Lower leg skin (tissue), 4 donors: ENCODE results near the gene MFSD12. TPM values are rescaled to one million over a fixed set of nuclear protein-coding genes. Genes with fewer than 3 reads are reported as not detected.

Source experiments
- DNase-seq, 2 donors: peaks; one replicate each; pipeline ENCODE4 v3.0.0-alpha.2; 2019; ENCODE audit warnings: low spot score in 2 of 2
- H3K4me3 ChIP-seq: fragments of 200-600 bp; sonication (generic); 2 replicates; pipeline ENCODE4 v1.5.1; 2017; ENCODE audit warnings: mild to moderate bottlenecking, low read depth; ENCODE audit not compliant: poor library complexity, severe bottlenecking
- POLR2A ChIP-seq, 2 donors: fragments of 450-650 bp; IDR thresholded peaks; one replicate each; pipeline ENCODE4 v1.6.1; 2016 to 2017; ENCODE audit warnings: antibody characterized with exemption in 2 of 2, mild to moderate bottlenecking in 1 of 2, moderate library complexity in 1 of 2
- WGBS, 2 donors: methylation state at CpG; one replicate each; pipeline ENCODE4 v1.1.5; 2018; 5-methylcytosine and 5-hydroxymethylcytosine counted together
- intact Hi-C: fragments of 100-400 bp; cut with DNase I; formaldehyde crosslinking; loops from one replicate; pipeline ENCODE4 v1.15.0; 2023; ENCODE audit warnings: low total_unique reads
- total RNA-seq, 4 donors: library from RNA; depleted of rRNA; stranded (reverse); fragments of >200 nt; gene quantifications; one replicate each; pipeline ENCODE4 v1.1.0, GENCODE V29; 2016
- TF ChIP-seq, protein P1 (sequence below), 3 donors: fragments of 450-650 bp; IDR thresholded peaks; one replicate each; pipeline ENCODE4 v1.5.1; 2016; ENCODE audit warnings: antibody characterized with exemption in 3 of 3, mild to moderate bottlenecking in 3 of 3, moderate library complexity in 2 of 3

Gene MFSD12
- total RNA-seq, 4 donors from 2014 or later = 43.3 to 98.2 (median 56.3) TPM

DNA sequence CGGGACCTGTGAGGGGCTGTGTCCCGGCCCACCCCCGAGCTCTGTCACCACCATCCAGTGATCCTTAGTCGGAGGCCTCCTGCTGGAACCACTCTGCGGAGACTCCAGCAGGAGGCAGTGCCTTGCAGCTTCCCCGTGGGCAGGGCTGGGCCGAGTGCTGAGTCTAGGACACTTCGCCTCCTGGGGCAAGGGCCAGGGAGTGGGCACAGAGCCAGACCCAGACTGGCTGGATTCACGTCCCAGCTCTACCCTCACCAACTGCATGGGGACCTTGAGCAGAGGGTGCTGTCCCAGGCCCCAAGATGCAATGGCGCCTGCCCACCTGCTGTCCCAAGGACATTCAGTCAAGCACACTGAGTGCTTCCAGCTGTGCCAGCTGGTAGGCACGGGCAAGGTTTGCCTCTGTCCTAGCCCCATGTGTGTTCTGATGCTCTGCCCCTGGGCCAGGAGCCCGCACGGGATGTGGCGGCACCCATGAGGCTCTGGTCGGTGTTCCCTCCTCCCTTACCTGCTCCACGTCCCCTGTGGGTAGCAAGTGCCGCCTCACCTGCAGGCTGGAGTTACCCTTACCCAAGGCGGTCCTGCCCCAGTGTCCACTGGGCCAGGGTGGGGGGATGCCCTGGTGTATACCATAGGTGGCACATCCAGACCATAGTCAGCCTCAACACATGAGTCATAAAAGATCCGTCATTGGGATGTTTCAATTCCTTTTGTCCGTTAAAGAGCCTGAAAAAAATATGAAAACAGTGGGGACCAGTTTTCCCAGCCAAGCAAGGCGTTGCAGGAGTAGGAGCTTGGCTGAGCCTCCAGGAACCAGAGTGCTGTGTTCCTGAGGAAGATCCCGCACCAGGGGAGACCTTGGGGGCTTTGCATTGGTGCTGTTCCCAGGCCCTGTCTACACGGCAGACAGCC, 43.9 kb downstream of the MFSD12 start:
- H3K4me3 ChIP-seq = no peak overlapping the region
- no peak for TF ChIP-seq POLR2A (IDR thresholded peaks at IDR 0.05)
- TF ChIP-seq, protein P1, sequence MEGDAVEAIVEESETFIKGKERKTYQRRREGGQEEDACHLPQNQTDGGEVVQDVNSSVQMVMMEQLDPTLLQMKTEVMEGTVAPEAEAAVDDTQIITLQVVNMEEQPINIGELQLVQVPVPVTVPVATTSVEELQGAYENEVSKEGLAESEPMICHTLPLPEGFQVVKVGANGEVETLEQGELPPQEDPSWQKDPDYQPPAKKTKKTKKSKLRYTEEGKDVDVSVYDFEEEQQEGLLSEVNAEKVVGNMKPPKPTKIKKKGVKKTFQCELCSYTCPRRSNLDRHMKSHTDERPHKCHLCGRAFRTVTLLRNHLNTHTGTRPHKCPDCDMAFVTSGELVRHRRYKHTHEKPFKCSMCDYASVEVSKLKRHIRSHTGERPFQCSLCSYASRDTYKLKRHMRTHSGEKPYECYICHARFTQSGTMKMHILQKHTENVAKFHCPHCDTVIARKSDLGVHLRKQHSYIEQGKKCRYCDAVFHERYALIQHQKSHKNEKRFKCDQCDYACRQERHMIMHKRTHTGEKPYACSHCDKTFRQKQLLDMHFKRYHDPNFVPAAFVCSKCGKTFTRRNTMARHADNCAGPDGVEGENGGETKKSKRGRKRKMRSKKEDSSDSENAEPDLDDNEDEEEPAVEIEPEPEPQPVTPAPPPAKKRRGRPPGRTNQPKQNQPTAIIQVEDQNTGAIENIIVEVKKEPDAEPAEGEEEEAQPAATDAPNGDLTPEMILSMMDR (IDR thresholded peaks at IDR 0.05) = no peak
- 80 to 82% methylated on average over 17 to 22 of the region's 23 CpGs for WGBS, 2 donors
- intact Hi-C loops = no loop called here
- DNase-seq = no peak

DNA sequence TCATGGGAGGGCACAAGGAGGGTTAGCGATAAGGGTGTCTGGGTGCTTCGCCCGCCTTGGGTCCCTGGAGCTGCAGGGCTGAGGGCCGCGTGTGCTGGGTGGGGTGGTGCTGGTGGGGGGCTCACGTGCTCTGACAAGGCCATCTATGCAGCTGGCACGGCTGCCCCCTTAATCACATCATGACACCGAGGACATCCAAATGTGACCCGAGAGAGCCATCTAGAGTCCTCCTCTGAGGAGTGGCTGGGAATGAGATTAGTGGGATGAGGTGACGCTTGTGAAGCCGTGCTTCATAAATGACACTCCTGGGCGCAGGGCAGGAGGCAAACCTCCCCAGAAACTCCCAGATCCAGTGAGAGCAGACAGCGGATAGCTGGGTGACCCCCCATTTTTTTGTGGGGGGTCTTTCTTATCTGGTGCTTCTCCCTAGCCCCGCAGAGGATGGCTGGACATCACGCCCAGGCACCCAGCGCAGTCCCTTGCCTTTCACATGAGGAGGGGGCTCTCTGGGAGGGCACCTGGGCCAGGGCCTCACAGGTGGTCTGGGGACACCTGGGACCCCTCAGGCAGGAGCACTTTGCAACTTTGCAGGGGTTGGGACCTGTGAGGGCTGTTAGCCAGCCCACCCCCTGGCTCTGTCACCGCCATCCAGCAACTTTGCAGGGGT, 44.7 kb downstream of the MFSD12 start:
- 91 to 92% methylated on average over 16 to 17 of the region's 17 CpGs for WGBS, 2 donors
- intact Hi-C loops = no loop called here

DNA sequence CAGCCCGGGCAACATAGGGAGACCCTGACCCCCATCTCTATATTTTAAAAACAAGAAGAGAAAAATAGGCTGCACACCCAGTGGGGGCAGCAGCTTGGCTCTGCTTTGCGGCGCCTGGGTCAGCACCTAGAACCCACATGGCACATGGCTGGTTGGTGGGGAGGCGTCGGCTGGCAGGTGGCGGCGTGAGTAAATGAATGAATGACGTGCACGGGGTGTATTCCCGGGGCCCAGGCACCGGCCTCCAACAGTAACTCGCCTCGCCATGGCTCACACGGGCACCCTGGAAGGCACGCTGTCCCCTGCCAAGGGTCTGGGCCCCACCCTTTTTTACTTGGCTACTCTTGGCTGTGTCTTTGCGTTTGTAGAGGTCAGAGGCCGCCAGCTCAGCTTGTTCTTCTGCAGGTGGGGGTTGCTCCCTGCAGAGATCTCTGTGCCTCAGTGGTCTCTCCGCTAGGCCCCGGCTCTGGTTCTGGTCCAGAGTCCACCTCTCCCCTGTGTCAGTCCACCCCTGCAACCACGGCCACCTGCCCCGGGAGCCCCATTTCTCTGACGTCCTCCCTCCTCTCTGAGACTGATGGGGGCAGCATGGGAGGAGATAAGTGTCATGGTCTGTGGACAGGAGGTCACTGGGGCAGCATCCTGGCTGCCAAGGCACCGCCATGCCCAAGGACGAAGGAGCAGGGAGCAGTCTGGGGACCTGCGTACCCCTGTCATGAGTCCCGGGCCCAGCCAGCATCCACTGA, 45.7 kb downstream of the MFSD12 start:
- 73 to 74% methylated on average over 25 to 26 of the region's 26 CpGs for WGBS, 2 donors
- intact Hi-C loops = no loop called here
- no peak for DNase-seq
- TF ChIP-seq, protein P1 (IDR thresholded peaks at IDR 0.05) = no peak
- no peak for TF ChIP-seq POLR2A (IDR thresholded peaks at IDR 0.05)
- H3K4me3 ChIP-seq = no peak overlapping the region

More for the DNA sequence above, 44.7 kb downstream of the MFSD12 start:
- DNase-seq = no peak
- TF ChIP-seq, protein P1 (IDR thresholded peaks at IDR 0.05) = no peak
- no peak for TF ChIP-seq POLR2A (IDR thresholded peaks at IDR 0.05)
- no peak overlapping the region for H3K4me3 ChIP-seq

DNA sequence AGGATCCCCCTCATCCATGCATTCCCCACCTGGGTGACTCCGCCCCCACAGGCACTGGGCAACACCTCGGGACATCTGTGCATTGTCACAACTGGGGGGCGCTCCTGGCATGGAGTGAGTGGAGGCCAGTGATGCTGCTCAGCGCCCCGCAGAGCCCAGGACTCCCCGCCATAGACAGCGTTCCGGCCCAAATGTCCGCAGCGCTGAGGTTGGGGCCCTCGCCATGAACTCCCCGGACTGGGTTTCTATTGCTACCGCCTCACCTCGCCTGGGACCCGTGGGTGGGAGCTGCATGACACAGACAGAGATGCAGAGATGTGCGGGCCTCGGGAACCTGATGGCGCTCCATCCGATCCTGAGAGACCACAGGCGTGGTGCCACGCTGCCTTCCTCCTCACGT, 46.7 kb downstream of the MFSD12 start:
- intact Hi-C loops = no loop called here
- 84% methylated on average over 13 to 22 of the region's 22 CpGs for WGBS, 2 donors
- TF ChIP-seq POLR2A (IDR thresholded peaks at IDR 0.05) = no peak
- TF ChIP-seq, protein P1 (IDR thresholded peaks at IDR 0.05) = no peak
- no peak overlapping the region for H3K4me3 ChIP-seq
- DNase-seq = no peak

DNA sequence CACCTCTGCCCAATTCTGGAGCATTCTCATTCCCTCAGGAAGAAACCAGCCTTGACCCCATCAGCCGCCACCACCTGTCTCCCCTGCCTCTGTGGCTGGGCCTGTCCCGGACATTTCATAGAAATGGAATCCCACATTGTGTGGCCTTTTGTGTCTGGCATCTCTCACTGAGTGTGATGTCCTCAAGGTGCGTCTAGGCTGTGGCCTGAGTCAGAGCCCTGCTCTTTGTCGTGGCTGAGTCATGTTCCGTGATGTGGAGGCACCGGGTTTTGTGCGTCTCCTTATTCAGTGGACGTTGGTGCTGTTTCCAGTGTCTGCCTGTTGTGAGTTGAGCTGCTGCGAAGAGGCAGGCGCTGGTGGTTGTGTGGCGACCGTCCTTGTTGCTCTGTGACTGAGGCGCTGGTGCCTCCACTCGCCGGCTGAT, 47.8 kb downstream of the MFSD12 start:
- TF ChIP-seq, protein P1 (IDR thresholded peaks at IDR 0.05) = no peak
- no peak for TF ChIP-seq POLR2A (IDR thresholded peaks at IDR 0.05)
- no peak overlapping the region for H3K4me3 ChIP-seq
- WGBS, 2 donors = 79 to 81% methylated on average over 15 of the region's 15 CpGs
- intact Hi-C loops = no loop called here
- DNase-seq = no peak
